HepG2 (cell line): ENCODE data around the gene RANBP3L. TPM values are rescaled to one million over a fixed set of nuclear protein-coding genes. Genes with fewer than 3 reads are reported as not detected.

ENCODE experiments used
- BCL6 ChIP-seq: IDR thresholded peaks from 2 replicates; pipeline ENCODE4 v1.6.1; 2016; ENCODE audit warnings: missing genetic modification reagents, missing compliant biosample characterization
- CSRNP1 ChIP-seq: sonication (generic); formaldehyde crosslinking; IDR thresholded peaks from 2 replicates; pipeline ENCODE4 v1.8.1; 2023; ENCODE audit warnings: mild to moderate bottlenecking, missing genetic modification reagents
- GPBP1L1 ChIP-seq: sonication (generic); formaldehyde crosslinking; IDR thresholded peaks from 2 replicates; pipeline ENCODE4 v1.5.0; 2020; ENCODE audit warnings: mild to moderate bottlenecking, missing genetic modification reagents
- HDAC2 ChIP-seq: sonication (generic); formaldehyde crosslinking; IDR thresholded peaks from 2 replicates; pipeline ENCODE4 v1.4.0; 2020; ENCODE audit warnings: missing genetic modification reagents
- KLF12 ChIP-seq: sonication (generic); formaldehyde crosslinking; IDR thresholded peaks from 2 replicates; pipeline ENCODE4 v1.4.0; 2020; ENCODE audit warnings: missing genetic modification reagents, borderline replicate concordance
- NFRKB ChIP-seq: fragments of 450-650 bp; IDR thresholded peaks from 2 replicates; pipeline ENCODE4 v1.6.1; 2017
- PCBP1 ChIP-seq: fragments of 200-400 bp; formaldehyde crosslinking; IDR thresholded peaks from 2 replicates; pipeline ENCODE4 v1.6.1; 2017; ENCODE audit warnings: mild to moderate bottlenecking, low read depth, low read length, borderline replicate concordance
- PHF21A ChIP-seq: sonication (generic); formaldehyde crosslinking; IDR thresholded peaks from 2 replicates; pipeline ENCODE4 v1.5.0; 2020; ENCODE audit warnings: mild to moderate bottlenecking, missing genetic modification reagents
- SRSF1 ChIP-seq: fragments of 200-400 bp; formaldehyde crosslinking; optimal IDR thresholded peaks from 2 replicates; pipeline ENCODE3; 2017; ENCODE audit warnings: mild to moderate bottlenecking, low read depth, low read length, moderate library complexity
- TRIM24 ChIP-seq: sonication (generic); formaldehyde crosslinking; IDR thresholded peaks from 2 replicates; pipeline ENCODE4 v1.8.0; 2022; ENCODE audit warnings: mild to moderate bottlenecking, missing genetic modification reagents
- UBTF ChIP-seq: sonication (generic); formaldehyde crosslinking; IDR thresholded peaks from 2 replicates; pipeline ENCODE4 v1.4.0; 2020; ENCODE audit warnings: mild to moderate bottlenecking, missing genetic modification reagents
- XRCC5 ChIP-seq: fragments of 200-400 bp; formaldehyde crosslinking; optimal IDR thresholded peaks from 2 replicates; pipeline ENCODE3; 2017; ENCODE audit warnings: mild to moderate bottlenecking, low read length
- YY1 ChIP-seq: IDR thresholded peaks from 2 replicates; pipeline ENCODE4 v1.6.1; 2011; ENCODE audit warnings: low read length, low read depth, moderate library complexity, mild to moderate bottlenecking; ENCODE audit not compliant: insufficient read depth, insufficient replicate concordance
- ZFP36 ChIP-seq: fragments of 150-350 bp; IDR thresholded peaks from 2 replicates; pipeline ENCODE4 v1.6.1; 2018; ENCODE audit warnings: borderline replicate concordance, low read length, low read depth; ENCODE audit not compliant: partially characterized antibody
- ZNF138 ChIP-seq: sonication (generic); formaldehyde crosslinking; IDR thresholded peaks from 2 replicates; pipeline ENCODE4 v1.5.0; 2020; ENCODE audit warnings: mild to moderate bottlenecking, low read depth, missing genetic modification reagents
- ZNF234 ChIP-seq: sonication (generic); formaldehyde crosslinking; conservative IDR thresholded peaks from 2 replicates; pipeline ENCODE4 v1.5.1; 2020; ENCODE audit warnings: mild to moderate bottlenecking, missing genetic modification reagents
- ZNF256 ChIP-seq: sonication (generic); formaldehyde crosslinking; conservative IDR thresholded peaks from 2 replicates; pipeline ENCODE4 v1.4.0; 2020; ENCODE audit warnings: missing genetic modification reagents
- ZNF3 ChIP-seq: IDR thresholded peaks from 2 replicates; pipeline ENCODE4 v1.7.0; 2017; ENCODE audit warnings: inconsistent platforms
- ZNF484 ChIP-seq: sonication (generic); formaldehyde crosslinking; IDR thresholded peaks from 2 replicates; pipeline ENCODE4 v1.5.1; 2020; ENCODE audit warnings: mild to moderate bottlenecking, low read depth, missing genetic modification reagents, borderline replicate concordance
- polyA plus RNA-seq, 8 experiments: library from polyadenylated mRNA; depleted of rRNA in 3 of 8; stranded (reverse) in 7 of 8; unstranded in 1 of 8; fragments of >200 nt; fragmentation: Illumina TruSeq in 4 of 8; extraction: Trizol in 4 of 8; gene quantifications; 2 replicates each; pipeline versions ENCODE4 v1.2.1 to v1.2.3, GENCODE V29; 2011 to 2016; ENCODE audit warnings: low read depth in 4 of 8, missing spikeins in 1 of 8, mixed read lengths in 1 of 8; ENCODE audit not compliant: insufficient read depth in 1 of 8
- total RNA-seq, 5 experiments: library from RNA; depleted of rRNA; stranded (reverse); fragments of >200 nt; fragmentation: Illumina TruSeq; extraction: Trizol; gene quantifications; 2 replicates each; pipeline ENCODE4 v1.2.3, GENCODE V29; 2016; ENCODE audit warnings: low read depth in 1 of 5
- TF ChIP-seq, protein P1 (sequence below): sonication (generic); formaldehyde crosslinking; IDR thresholded peaks from 2 replicates; pipeline ENCODE4 v1.4.0; 2020; ENCODE audit warnings: missing genetic modification reagents

Gene RANBP3L
- total and polyA plus RNA-seq, 2 of the 13 experiments (the other 11 are each of a cell fraction or from before 2014, with no cell fraction given), result 0.09 TPM; not detected in 1

DNA sequence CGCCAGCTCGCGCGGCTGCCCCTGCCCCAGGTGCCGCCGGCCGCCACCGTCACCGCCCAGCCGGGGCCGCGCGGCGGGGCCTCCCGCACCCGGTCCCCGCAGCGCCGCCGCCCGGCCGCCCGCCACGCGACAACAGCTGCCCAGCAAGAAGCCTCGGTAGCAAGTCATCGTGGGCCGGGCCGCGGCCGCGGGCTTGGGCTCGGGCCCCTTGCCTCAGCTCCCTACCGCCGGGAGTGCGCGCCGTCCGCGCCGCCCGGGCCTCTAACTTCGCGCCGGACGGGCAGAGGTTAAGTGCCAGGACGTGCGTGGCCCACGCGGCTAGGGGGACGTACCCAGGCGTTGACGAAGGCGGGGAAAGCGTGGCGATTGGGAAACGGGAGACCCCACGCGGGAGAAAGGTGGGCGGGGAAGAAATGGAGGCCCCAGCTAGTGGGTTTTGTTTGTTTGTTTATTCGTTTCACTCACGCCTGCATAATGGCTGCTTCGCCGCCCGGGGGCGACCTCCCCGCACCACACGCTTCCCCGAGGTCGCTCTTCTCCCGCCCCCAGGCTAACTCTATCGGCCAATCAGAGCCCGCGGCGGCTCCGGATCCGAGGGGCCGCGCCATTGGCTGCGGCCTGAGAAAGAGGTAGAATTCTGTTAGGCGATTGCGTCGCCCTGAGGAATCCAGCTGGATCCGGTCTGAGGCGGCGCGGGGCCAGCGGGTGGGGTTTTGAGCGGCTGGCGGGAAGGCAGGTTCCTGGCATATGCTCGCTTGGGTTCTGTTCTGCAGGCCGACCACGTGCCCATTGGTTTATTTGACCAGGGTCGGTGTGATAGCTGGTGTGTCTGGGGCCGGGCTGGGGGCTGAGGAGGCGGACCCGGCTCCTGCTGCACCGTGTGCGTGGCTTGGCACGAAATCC, 59.8 kb downstream of the RANBP3L start, which contains the start of gene NADK2 (continued):
- TF ChIP-seq PHF21A (CRISPR knock-in tag) (peak; percentile 64), YY1 (peak; percentile 76), GPBP1L1 (CRISPR knock-in tag) (no peak), ZNF234 (CRISPR knock-in tag) (peak; percentile 36; the same call in 1 of the 2 replicates), ZNF138 (no peak), HDAC2 (CRISPR knock-in tag) (peak; percentile 58), UBTF (CRISPR knock-in tag) (peak; percentile 79), SRSF1 (no peak), ZNF484 (CRISPR knock-in tag) (0 out of 2 replicates have a peak, but pooled peaks have one; percentile 22), ZNF256 (peak; percentile 18; the same call in 1 of the 2 replicates), ZNF3 (no peak), ZFP36 (no peak), BCL6 (CRISPR knock-in tag) (peak; percentile 71), CSRNP1 (CRISPR knock-in tag) (no peak; the same call in none of the 2 replicates), PCBP1 (peak; percentile 79; the same call in 1 of the 2 replicates), XRCC5 (peak; percentile 21), TRIM24 (no peak), NFRKB (no peak), KLF12 (CRISPR knock-in tag) (0 out of 2 replicates have a peak, but pooled peaks have one; percentile 16)
- TF ChIP-seq, protein P1, sequence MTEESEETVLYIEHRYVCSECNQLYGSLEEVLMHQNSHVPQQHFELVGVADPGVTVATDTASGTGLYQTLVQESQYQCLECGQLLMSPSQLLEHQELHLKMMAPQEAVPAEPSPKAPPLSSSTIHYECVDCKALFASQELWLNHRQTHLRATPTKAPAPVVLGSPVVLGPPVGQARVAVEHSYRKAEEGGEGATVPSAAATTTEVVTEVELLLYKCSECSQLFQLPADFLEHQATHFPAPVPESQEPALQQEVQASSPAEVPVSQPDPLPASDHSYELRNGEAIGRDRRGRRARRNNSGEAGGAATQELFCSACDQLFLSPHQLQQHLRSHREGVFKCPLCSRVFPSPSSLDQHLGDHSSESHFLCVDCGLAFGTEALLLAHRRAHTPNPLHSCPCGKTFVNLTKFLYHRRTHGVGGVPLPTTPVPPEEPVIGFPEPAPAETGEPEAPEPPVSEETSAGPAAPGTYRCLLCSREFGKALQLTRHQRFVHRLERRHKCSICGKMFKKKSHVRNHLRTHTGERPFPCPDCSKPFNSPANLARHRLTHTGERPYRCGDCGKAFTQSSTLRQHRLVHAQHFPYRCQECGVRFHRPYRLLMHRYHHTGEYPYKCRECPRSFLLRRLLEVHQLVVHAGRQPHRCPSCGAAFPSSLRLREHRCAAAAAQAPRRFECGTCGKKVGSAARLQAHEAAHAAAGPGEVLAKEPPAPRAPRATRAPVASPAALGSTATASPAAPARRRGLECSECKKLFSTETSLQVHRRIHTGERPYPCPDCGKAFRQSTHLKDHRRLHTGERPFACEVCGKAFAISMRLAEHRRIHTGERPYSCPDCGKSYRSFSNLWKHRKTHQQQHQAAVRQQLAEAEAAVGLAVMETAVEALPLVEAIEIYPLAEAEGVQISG (CRISPR knock-in tag), result peak; percentile 92
